SK-N-MC (cell line): ENCODE results near the gene AGMAT.

Experiments used
- DNase-seq: peaks from one replicate; pipeline ENCODE4 v3.0.0-alpha.2; 2011; ENCODE audit warnings: low read depth, low spot score
- H3K27ac ChIP-seq: fragments of 200-600 bp; sonication (generic); 2 replicates; pipeline ENCODE4 v1.5.1; 2016; ENCODE audit warnings: mixed run types
- H3K36me3 ChIP-seq: fragments of 200-600 bp; sonication (generic); 2 replicates; pipeline ENCODE4 v1.6.1; 2017; ENCODE audit warnings: antibody characterized with exemption, low read length, mixed read lengths; ENCODE audit not compliant: insufficient read depth
- H3K4me3 ChIP-seq: fragments of 200-600 bp; sonication (generic); 2 replicates; pipeline ENCODE4 v1.5.1; 2016
- H3K9ac ChIP-seq: fragments of 200-600 bp; sonication (generic); 2 replicates; pipeline ENCODE4 v1.8.0; 2017; ENCODE audit warnings: mixed run types, mixed read lengths; ENCODE audit not compliant: insufficient read length
- H3K9me3 ChIP-seq: fragments of 200-600 bp; sonication (generic); 2 replicates; pipeline ENCODE4 v1.6.1; 2017; ENCODE audit warnings: low read depth, mild to moderate bottlenecking, antibody characterized with exemption, low read length, moderate library complexity, mixed read lengths
- EZH2 ChIP-seq: fragments of 200-600 bp; sonication (generic); IDR thresholded peaks from one replicate; pipeline ENCODE4 v1.6.1; 2017; ENCODE audit warnings: antibody characterized with exemption
- FOXP2 ChIP-seq: optimal IDR thresholded peaks from 2 replicates; pipeline ENCODE3; 2011; ENCODE audit warnings: mild to moderate bottlenecking, moderate library complexity; ENCODE audit not compliant: insufficient read depth; ENCODE audit errors: extremely low read length, control extremely low read depth
- POLR2AphosphoS5 ChIP-seq: IDR thresholded peaks from 2 replicates; pipeline ENCODE4 v1.6.1; 2012; ENCODE audit warnings: mild to moderate bottlenecking, low read depth, low read length, borderline replicate concordance

AGMAT gene

GRCh38 chr1:15538771-15539170 is 46.1 kb downstream of the AGMAT start:
- no peak overlapping the region for H3K9ac ChIP-seq
- H3K4me3 ChIP-seq, result peak overlapping the region; percentile 29
- H3K36me3 ChIP-seq, result peaks cover 4% of the 10 kb centered on the region; the same call in 1 of the 2 replicates
- DNase-seq, result peak; percentile 42
- no peaks in the 10 kb centered on the region for H3K9me3 ChIP-seq
- peak overlapping the region; percentile 22; the same call in 1 of the 2 replicates for H3K27ac ChIP-seq
- TF ChIP-seq POLR2AphosphoS5, result no peak
- TF ChIP-seq FOXP2, result no peak
- no peak for TF ChIP-seq EZH2

GRCh38 chr1:15531682-15532081 is 53.2 kb downstream of the AGMAT start:
- Histone ChIP-seq H3K9ac (no peak overlapping the region), H3K9me3 (no peaks in the 10 kb centered on the region), H3K4me3 (no peak overlapping the region), H3K36me3 (no peaks in the 10 kb centered on the region), H3K27ac (no peak overlapping the region)
- no peak for DNase-seq
- TF ChIP-seq EZH2 (no peak), POLR2AphosphoS5 (no peak), FOXP2 (no peak)

GRCh38 chr1:15531003-15531402 is 53.8 kb downstream of the AGMAT start:
- no peaks in the 10 kb centered on the region for H3K9me3 ChIP-seq
- H3K27ac ChIP-seq, result no peak overlapping the region
- no peak overlapping the region for H3K9ac ChIP-seq
- DNase-seq, result no peak
- H3K4me3 ChIP-seq, result no peak overlapping the region
- TF ChIP-seq FOXP2 (no peak), POLR2AphosphoS5 (no peak), EZH2 (no peak)
- no peaks in the 10 kb centered on the region for H3K36me3 ChIP-seq

DNA sequence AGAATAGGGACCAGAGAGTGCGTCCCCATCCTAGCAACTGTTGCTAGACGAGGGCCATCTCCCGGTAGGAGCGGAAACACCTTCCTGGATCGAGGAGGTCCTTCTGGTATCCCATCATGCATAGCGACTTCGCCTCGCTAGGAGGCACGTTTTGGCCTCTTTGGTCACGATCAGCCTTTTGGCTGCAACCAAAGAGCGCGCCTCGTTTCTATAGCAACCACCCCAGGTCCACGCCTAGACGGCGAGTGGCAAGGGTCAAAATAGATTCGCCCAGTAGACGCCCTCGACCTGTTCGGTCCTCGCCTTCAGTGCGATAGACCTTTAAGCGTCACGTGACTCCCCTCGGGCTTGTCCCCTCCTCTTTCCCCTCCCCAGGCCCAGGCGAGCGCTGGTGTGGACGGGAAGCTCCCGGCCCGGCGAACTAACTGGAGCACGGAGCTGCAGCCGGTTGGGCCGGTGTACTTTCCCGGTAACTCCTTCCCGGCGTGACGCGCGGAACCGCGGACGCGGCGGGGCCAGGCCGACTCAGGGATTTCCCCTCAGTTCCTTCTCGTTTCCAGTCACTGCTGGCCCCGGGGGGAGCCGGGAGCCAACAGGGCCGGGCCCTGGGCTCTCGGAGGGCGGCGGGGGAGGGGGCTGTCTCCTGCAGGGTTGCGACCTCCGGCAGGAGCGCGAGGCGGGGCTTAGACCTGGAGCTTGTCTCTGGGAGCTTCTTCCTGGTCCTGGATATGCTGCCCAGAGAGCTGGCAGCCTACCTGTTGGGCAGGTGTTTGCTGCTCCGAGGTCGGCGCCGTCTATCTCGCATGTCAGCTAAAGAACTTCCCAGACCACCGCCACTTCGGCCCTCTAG is 58.1 kb downstream of the AGMAT start, which contains the start of gene DNAJC16:
Gene DNAJC16, plus strand, starts transcription at position 359 of the 850 bp plus-strand sequence. CDS start 2,258 bp downstream, outside the sequence.
- DNase-seq, result peak; percentile 99
- Histone ChIP-seq H3K27ac (peak within 1 kb of the TSS; percentile 44), H3K9ac (peak within 1 kb of the TSS; percentile 88), H3K9me3 (no peaks in the 10 kb centered on the region), H3K36me3 (no peaks in the 10 kb centered on the region), H3K4me3 (peak within 1 kb of the TSS; percentile 96)
- TF ChIP-seq EZH2 (no peak), FOXP2 (peak; percentile 93), POLR2AphosphoS5 (peak; percentile 89)

DNA sequence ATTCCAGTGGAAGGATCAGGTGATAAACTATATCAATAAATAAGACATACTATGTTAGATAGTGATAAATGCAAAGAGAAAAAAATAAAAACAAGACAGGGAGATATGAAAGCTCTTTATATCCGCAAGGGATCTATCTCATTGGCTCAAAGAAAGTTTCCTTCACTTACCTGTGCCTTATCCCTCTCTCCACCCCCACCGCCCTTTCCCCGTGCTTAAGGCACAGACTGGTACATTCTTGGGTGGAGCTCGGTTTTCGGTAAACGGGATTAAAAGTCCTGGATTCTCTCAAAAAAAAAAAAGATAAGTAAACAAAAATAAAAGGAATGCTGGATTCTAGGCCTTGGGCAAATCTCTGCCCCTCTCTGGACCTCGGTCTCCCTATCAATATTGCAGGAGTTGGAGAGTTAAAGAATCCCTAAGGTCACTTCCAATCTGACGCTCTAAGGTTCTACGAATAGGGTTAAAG is 58.8 kb downstream of the AGMAT start:
- H3K9me3 ChIP-seq, result no peaks in the 10 kb centered on the region
- H3K27ac ChIP-seq, result peak overlapping the region; percentile 44
- peak overlapping the region; percentile 96 for H3K4me3 ChIP-seq
- no peaks in the 10 kb centered on the region for H3K36me3 ChIP-seq
- TF ChIP-seq FOXP2, result no peak
- no peak for DNase-seq
- H3K9ac ChIP-seq, result peak overlapping the region; percentile 59

DNA sequence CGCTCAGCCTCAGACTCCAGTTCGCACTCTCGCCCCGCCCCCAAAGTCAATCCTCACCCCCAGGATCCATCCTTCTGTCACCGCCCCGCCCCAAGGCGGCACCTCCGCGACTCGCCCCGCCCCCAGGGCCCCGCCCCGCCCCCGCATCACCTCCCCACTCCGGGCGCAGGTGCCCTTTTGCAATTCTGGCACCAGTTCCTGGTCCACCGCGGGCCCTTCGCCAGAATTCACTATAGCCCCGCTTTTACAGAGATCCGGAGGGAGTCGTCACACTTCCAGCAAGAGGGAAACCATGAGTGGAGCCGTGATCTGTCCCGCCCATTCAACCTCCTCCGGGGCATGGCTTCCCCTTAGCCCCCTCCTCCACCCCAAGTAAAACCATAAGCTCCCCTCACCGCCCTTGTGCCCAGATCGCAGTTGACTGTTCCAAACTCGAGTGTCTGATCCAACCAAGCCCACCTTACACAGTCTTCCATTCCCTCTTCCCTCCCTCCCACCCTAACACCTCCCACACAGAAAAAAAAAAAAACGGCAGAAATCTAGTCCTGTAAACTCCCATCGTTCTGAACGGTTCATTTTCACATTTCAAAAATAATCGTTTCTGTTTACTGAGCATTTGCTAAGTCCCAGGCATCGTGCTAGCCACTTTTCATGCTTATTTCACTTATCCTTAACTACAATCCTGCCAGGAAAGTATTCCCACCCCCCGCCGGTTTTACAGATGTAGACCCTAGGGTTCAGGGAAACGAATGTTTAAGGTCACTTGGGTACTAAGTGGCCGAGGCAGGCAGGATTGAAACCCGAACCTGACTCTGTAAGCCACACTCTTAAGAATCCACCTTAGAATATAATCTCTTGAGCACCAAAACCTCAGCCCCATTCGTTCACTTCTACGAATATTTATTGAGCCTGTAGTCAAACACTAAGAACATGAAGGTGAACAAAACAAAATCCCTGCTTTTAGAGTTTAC is 59.5 kb downstream of the AGMAT start:
- no peak for TF ChIP-seq EZH2
- TF ChIP-seq FOXP2, result no peak
- TF ChIP-seq POLR2AphosphoS5, result no peak
- peak overlapping the region; percentile 44 for H3K27ac ChIP-seq
- H3K9me3 ChIP-seq, result no peaks in the 10 kb centered on the region
- H3K4me3 ChIP-seq, result peak overlapping the region; percentile 96
- DNase-seq, result peak; percentile 94
- H3K9ac ChIP-seq, result peak overlapping the region; percentile 59
- no peaks in the 10 kb centered on the region for H3K36me3 ChIP-seq

DNA sequence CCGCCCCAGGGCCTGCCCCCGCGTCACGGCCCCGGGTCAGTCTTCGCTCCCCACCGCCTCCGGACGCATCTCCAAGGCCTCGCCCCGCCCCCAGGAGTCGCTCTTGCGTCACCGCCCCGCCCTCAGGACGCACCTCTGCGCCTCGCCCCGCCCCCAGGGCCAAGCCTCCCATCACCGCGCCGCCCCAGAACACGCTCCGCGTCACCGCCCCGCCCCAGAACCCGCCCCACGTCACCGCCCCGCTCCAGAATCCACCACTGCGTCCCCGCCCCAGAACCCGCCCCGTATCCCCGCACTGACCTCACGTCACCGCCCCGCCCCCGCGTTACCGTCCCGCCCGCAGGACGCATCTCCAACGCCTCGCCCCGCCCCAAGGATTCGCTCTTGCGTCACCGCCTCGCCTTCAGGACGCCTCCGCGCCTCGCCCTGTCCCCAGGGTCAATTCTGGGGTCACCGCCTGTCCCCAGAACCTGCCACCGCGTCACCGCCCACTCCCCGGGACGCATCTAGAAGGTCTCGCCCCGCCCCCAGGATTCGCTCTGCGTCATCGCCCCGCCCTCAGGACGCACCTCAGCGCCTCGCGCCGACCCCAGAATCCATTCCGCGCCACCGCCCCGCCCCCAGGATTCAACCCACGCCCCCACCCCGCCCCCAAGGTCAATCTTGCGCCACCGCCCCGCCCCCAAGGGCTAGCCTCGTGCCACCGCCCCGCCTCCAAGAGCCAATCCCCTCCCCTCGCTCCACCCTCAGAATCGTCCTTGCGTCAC is 60.4 kb downstream of the AGMAT start:
- H3K4me3 ChIP-seq, result peak overlapping the region; percentile 87
- no peaks in the 10 kb centered on the region for H3K36me3 ChIP-seq
- DNase-seq, result peak; percentile 60
- H3K9ac ChIP-seq, result peak overlapping the region; percentile 63
- H3K27ac ChIP-seq, result peak overlapping the region; percentile 94
- TF ChIP-seq EZH2, result no peak
- no peak for TF ChIP-seq POLR2AphosphoS5
- peak; percentile 17 for TF ChIP-seq FOXP2
- H3K9me3 ChIP-seq, result no peaks in the 10 kb centered on the region

GRCh38 chr1:15524021-15524282 is 60.9 kb downstream of the AGMAT start, which contains the start of gene CASP9:
TSS of gene CASP9 (minus strand) at chr1:15524215. CDS start at chr1:15524200, 15 bp downstream.
- peak within 1 kb of the TSS; percentile 94 for H3K27ac ChIP-seq
- peak within 1 kb of the TSS; percentile 63 for H3K9ac ChIP-seq
- no peak for TF ChIP-seq FOXP2
- TF ChIP-seq EZH2, result no peak
- TF ChIP-seq POLR2AphosphoS5, result no peak
- peak within 1 kb of the TSS; percentile 96 for H3K4me3 ChIP-seq
- no peak for DNase-seq
- H3K36me3 ChIP-seq, result no peaks in the 10 kb centered on the region
- H3K9me3 ChIP-seq, result no peaks in the 10 kb centered on the region
